GM18517 (cell line): ENCODE measurements around the gene EFNB2.

Experiments
- ATAC-seq: cut with Tn5 transposase; IDR thresholded peaks from one replicate; pipeline ENCODE4 v1.9.1; 2021; ENCODE audit warnings: mild to moderate bottlenecking, moderate library complexity; ENCODE audit not compliant: unreplicated experiment

Gene EFNB2

GRCh38 chr13:106503730-106504453, 31.6 kb downstream of the EFNB2 start:
- ATAC-seq, result no peak

GRCh38 chr13:106503272-106503671, 32.2 kb downstream of the EFNB2 start:
- ATAC-seq, result no peak

- no peak for ATAC-seq
These were observed 35.0 kb downstream of the EFNB2 start for GRCh38 chr13:106500445-106500844.

- peak; percentile 87 for ATAC-seq
These were observed 35.6 kb downstream of the EFNB2 start for GRCh38 chr13:106499896-106500295.

- no peak for ATAC-seq
These were observed 36.3 kb downstream of the EFNB2 start for GRCh38 chr13:106499113-106499512.

DNA sequence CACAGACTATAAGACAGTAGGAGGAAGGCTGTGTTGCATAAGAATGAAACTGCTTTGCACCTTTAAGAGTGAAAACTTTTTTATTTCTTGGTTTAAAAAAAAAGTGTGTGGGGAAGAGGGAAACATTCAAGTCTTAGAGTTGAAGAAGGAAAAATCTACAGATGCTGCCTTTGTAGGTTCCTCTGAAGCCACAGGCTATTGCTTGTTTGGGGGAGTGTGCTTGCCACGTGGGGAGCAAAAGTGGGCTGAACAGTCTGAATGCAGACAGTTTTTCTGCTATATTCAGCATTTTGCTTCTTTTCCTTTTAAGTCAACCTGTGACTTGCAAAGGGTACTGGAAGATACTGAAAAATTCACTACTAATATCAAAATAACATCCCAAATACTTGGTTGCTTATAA, 36.9 kb downstream of the EFNB2 start:
- no peak for ATAC-seq

DNA sequence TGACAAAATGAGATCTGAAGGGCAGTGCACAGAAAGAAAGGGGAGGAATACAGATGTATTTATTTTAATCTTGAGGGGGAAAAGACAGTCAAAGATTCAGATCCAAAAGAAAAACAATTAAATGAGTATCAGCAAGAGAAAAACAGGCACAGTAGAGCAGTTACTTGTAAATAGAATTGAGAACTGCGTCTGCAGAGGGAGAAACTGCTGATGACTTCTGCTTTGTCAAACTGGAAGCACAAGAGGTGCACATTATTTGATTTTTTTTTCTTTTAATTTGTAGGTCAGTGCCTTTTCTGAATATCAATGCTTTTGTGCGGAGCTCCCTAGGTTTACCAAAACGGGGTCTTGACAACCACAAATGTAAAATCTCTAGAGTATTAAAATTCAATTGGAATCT, 37.3 kb downstream of the EFNB2 start:
- ATAC-seq, result no peak

GRCh38 chr13:106497079-106497478, 38.4 kb downstream of the EFNB2 start:
- ATAC-seq, result no peak

DNA sequence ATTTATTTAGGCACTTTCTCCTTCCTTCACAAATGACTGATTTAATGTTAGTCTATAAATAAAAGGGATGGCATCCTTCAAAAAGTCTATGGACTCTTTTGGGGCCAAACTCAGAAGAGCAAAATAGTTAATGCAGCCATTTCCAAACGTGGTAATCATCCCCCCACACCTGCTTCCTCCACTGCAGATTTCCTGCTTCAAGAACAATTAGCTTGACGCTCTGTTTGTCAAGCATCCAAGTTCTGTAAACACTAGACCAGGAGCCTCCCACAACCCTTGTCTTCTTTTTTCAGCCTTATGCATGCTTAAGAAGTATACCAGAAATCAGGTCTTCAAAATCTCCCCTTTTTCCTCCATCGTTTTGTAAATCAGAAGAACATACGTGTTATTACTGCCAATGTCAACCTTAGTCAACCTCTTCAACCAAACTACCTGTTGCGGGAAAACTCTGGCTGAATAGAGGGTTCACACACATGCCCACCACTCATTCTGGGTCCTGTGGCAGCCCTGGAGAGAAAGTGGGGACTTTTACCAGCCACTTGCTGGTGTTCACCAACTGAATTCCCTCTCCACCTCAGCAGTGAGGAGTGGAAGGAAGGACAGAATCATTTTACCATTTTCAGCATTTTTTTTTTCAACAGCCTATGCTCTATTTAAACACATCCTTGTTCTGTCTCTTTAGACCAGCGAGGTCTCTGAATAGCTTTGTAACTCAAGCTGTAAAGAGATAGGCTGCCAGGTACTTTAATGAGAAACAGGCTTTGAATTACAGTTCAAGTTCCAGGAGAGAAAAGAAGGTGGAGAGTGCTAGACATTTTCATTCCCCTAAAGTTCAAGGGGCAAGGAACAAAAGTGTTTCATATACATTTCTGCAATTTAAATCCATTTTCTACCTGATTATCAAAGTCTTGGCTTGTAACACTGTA, 39.1 kb downstream of the EFNB2 start:
- no peak for ATAC-seq

GRCh38 chr13:106494936-106495335, 40.5 kb downstream of the EFNB2 start:
- no peak for ATAC-seq

GRCh38 chr13:106494506-106494905, 41.0 kb downstream of the EFNB2 start:
- no peak for ATAC-seq

- peak; percentile 73 for ATAC-seq
These were observed 41.8 kb downstream of the EFNB2 start for GRCh38 chr13:106493533-106494220.

GRCh38 chr13:106492588-106493475, 42.6 kb downstream of the EFNB2 start:
- ATAC-seq, result no peak

DNA sequence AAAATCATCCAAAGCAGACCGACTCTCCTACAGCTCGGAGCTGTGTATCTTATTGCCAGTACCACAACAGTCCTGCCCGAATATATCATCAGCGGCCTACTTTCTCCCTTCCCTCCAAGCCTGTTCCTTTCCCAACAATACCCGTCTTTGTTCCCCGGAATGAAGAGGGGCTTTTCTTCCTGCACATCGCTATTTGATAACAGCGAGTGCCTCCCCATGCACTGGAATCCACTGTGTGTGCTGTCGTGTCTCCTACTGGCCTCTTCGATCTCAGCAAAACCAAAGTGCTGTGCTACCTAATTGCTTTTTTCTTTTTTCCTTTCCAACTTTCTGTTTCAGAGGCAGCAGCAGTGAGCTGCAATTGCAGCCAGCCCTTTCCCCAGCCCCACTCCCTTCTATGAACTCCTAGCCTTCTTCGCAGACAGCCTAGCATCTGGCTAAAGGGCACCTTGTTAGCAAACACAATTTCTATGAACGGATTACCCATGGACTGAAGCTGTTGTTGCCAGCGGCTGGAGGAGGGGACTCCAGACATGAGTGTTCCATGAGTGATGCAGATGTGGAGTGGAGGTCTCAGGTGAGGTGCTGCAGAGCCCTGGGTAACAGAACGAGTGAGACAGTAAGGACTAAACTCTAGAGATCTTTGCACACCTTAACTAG, 43.4 kb downstream of the EFNB2 start:
- ATAC-seq, result no peak

DNA sequence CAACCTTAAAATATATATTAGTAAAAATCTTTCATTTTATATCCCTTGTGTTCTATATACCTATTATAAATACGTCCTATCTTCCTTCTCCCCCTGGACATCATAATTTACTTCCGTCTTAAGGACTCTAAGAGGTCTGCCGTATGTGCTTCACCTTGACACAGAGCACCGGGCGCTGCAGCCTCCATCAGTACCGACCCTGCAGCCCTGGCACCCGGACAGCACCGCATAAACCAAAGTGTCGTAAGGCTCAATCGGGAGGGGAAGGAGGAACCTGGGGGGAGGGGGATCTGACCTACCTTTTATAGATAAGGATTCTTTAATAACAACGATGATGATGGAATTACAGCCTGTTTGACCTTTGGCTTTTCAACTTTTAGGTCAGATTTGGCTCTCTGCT, 44.0 kb downstream of the EFNB2 start:
- no peak for ATAC-seq

DNA sequence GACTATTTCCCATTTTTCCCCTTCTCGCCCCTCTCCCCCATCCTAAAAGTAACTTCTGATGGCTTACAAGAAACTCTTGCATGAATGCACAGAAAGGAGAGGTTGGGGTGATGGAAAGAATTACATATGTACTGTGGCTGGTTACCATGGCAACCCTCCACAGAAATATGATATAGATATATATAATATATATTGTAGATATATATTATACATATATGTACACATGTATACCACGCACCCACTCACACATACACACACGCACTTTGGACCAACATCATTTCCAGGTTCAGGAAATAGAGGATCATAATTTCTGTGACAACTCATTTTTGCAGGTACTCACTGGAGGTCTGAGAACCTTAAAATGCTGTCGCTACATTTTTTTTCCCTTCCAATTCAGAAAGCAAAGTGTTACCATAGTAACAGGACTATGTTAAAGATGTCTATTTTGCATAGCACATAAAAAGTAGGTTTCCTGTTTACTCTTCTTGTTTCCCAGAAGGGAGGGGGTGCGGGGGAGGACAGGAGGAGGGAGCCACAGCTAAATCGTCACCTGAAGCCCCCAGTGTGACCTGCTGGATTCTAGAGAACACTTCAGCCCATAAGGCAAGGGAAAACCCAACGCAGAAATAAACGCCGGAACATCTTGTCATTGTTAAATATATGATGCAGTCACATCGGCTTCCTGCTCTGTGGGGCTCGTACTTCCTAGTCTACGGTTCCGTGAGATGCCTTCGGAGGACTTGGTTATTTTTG, 44.7 kb downstream of the EFNB2 start:
- ATAC-seq, result no peak

DNA sequence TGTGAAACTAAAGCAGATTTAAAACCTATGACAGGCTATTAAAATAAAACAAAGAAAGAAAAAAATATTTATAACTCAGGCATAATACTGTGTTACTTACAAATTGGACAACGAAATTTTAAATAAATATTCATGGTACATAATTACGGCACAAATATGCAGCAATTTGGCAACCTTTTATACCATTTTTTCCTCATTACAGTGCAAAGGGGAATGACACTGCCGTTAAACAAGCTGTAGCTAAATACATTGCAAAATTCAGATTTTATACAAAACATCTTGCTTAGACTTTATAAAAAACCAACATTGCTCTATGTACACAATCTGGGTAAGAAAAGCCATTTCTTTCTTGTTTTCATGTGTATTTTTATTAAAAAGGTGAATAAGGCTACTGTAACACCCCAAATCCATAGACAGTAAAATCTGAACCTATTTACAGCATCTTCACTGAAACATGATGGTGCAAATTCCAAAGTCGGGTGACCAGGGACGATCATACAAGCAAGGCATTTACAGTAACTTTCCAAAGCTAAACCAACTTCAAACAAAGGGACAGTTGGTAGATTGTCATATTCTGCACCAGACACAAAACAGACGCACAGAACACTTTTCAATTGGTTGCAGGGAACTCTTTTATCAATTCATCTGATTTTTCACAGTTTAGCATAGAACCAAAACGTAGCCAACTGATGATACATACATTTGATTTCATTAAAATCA, 45.5 kb downstream of the EFNB2 start:
- no peak for ATAC-seq

- no peak for ATAC-seq
These were observed 46.8 kb downstream of the EFNB2 start for GRCh38 chr13:106488686-106489085.

GRCh38 chr13:106488076-106488475, 47.4 kb downstream of the EFNB2 start:
- no peak for ATAC-seq
